KMS-11 (cell line): ENCODE results near the gene RNPEP.

Experiments
- H2AFZ ChIP-seq: fragments of 200-600 bp; sonication (generic); 2 replicates; pipeline ENCODE4 v1.6.1; 2016; ENCODE audit warnings: antibody characterized with exemption, mixed run types, low read depth
- H3K27ac ChIP-seq: fragments of 200-600 bp; sonication (generic); 2 replicates; pipeline ENCODE4 v1.6.1; 2016; ENCODE audit warnings: mild to moderate bottlenecking, mixed run types
- H3K27me3 ChIP-seq: fragments of 200-600 bp; sonication (generic); 2 replicates; pipeline ENCODE4 v1.6.1; 2017; ENCODE audit warnings: mild to moderate bottlenecking, low read depth, mixed run types, moderate library complexity; ENCODE audit not compliant: insufficient read depth
- H3K36me3 ChIP-seq: fragments of 200-600 bp; sonication (generic); 2 replicates; pipeline ENCODE4 v1.6.1; 2017; ENCODE audit warnings: mild to moderate bottlenecking, mixed run types; ENCODE audit not compliant: insufficient read depth
- H3K4me1 ChIP-seq: fragments of 200-600 bp; sonication (generic); 2 replicates; pipeline ENCODE4 v1.6.1; 2016; ENCODE audit warnings: mild to moderate bottlenecking, low read depth, mixed run types; ENCODE audit not compliant: poor library complexity, severe bottlenecking
- H3K4me2 ChIP-seq: fragments of 200-600 bp; sonication (generic); 2 replicates; pipeline ENCODE4 v1.7.0; 2016; ENCODE audit warnings: mild to moderate bottlenecking, mixed run types
- H3K4me3 ChIP-seq: fragments of 200-600 bp; sonication (generic); IDR thresholded peaks from 2 replicates; pipeline ENCODE4 v1.6.1; 2017; ENCODE audit warnings: low read depth, low read length, mixed read lengths; ENCODE audit not compliant: insufficient read depth
- H3K79me2 ChIP-seq: fragments of 200-600 bp; sonication (generic); 2 replicates; pipeline ENCODE4 v1.6.1; 2016; ENCODE audit warnings: low read depth, mixed run types; ENCODE audit not compliant: insufficient read depth
- H3K9ac ChIP-seq: fragments of 200-600 bp; sonication (generic); 2 replicates; pipeline ENCODE4 v1.6.1; 2016; ENCODE audit warnings: mild to moderate bottlenecking, mixed run types
- H4K20me1 ChIP-seq: fragments of 200-600 bp; sonication (generic); 2 replicates; pipeline ENCODE4 v1.6.1; 2016; ENCODE audit warnings: mild to moderate bottlenecking, mixed run types; ENCODE audit not compliant: insufficient read depth
- CTCF ChIP-seq: fragments of 200-600 bp; sonication (generic); conservative IDR thresholded peaks from 2 replicates; pipeline ENCODE4 v1.6.1; 2017; ENCODE audit warnings: low read depth, mild to moderate bottlenecking, antibody characterized with exemption, low read length, moderate library complexity, mixed read lengths

RNPEP gene

GRCh38 chr1:202037706-202038296 is 55.4 kb downstream of the RNPEP start:
- Histone ChIP-seq H3K4me1 (peaks cover 69% of the 10 kb centered on the region), H3K4me3 (no peak overlapping the region)

GRCh38 chr1:202038688-202039346 is 56.4 kb downstream of the RNPEP start:
- Histone ChIP-seq H3K4me1 (peaks cover 73% of the 10 kb centered on the region), H2AFZ (no peak overlapping the region), H3K9ac (no peak overlapping the region), H3K4me3 (no peak overlapping the region), H3K27ac (no peak overlapping the region), H3K36me3 (no peaks in the 10 kb centered on the region), H3K27me3 (no peaks in the 10 kb centered on the region), H4K20me1 (no peaks in the 10 kb centered on the region), H3K4me2 (peak overlapping the region; percentile 29), H3K79me2 (no peaks in the 10 kb centered on the region)
- TF ChIP-seq CTCF: no peak

More at GRCh38 chr1:202037706-202038296, 55.4 kb downstream of the RNPEP start:
- Histone ChIP-seq H3K9ac (no peak overlapping the region), H3K79me2 (no peaks in the 10 kb centered on the region), H3K36me3 (no peaks in the 10 kb centered on the region), H4K20me1 (no peaks in the 10 kb centered on the region), H3K4me2 (peak overlapping the region; percentile 36; the same call in 1 of the 2 replicates), H3K27ac (no peak overlapping the region), H3K27me3 (no peaks in the 10 kb centered on the region), H2AFZ (0 out of 2 replicates have a peak overlapping the region, but pooled peaks have one; percentile 28)
- TF ChIP-seq CTCF: no peak

GRCh38 chr1:202045705-202046104 is 63.3 kb downstream of the RNPEP start:
- H3K4me2 ChIP-seq: no peak overlapping the region

DNA sequence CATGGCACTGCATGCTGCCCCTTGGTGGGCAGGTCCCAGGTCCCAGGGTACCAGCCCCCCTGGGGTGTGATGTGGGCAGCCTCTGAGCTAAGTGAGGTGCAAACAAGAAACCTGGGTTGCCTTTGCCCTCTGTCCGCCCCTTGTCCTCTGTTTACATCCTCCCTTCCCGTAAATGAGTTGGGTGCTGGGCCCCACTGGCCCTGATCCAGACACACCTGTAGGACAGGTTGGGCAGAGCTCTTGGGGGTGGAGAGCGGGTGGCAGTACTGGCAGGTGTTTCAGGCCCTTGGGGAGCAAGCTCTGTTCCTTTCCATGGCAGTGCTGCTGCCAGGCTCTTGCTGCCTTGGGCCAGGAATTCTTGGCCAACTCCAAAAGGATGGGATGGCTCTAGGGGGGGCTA is 63.8 kb downstream of the RNPEP start:
- Histone ChIP-seq H3K79me2 (no peaks in the 10 kb centered on the region), H3K9ac (no peak overlapping the region), H2AFZ (no peak overlapping the region), H3K36me3 (no peaks in the 10 kb centered on the region), H3K27me3 (no peaks in the 10 kb centered on the region), H3K27ac (no peak overlapping the region), H4K20me1 (no peaks in the 10 kb centered on the region), H3K4me2 (no peak overlapping the region), H3K4me3 (no peak overlapping the region), H3K4me1 (peaks cover 17% of the 10 kb centered on the region)
- no peak for TF ChIP-seq CTCF

More at GRCh38 chr1:202045705-202046104, 63.3 kb downstream of the RNPEP start:
- TF ChIP-seq CTCF: no peak
- peaks cover 17% of the 10 kb centered on the region for H3K4me1 ChIP-seq
- no peak overlapping the region for H3K27ac ChIP-seq
- H3K4me3 ChIP-seq: no peak overlapping the region
- H3K36me3 ChIP-seq: no peaks in the 10 kb centered on the region
- no peaks in the 10 kb centered on the region for H3K27me3 ChIP-seq
- no peak overlapping the region for H2AFZ ChIP-seq
- no peaks in the 10 kb centered on the region for H4K20me1 ChIP-seq
- H3K9ac ChIP-seq: no peak overlapping the region
- H3K79me2 ChIP-seq: no peaks in the 10 kb centered on the region
